Coronary artery (tissue), 2 donors: ENCODE results near the gene DPYD.

ENCODE experiments used
- DNase-seq: peaks from one replicate; pipeline ENCODE4 v3.0.0-alpha.2; 2017; ENCODE audit warnings: low spot score
- H3K27ac ChIP-seq, 2 donors: fragments of 200-600 bp; sonication (generic); one replicate each; pipeline ENCODE4 v1.5.1; 2016 to 2019
- H3K4me3 ChIP-seq: fragments of 200-600 bp; sonication (generic); 2 replicates; pipeline ENCODE4 v1.5.1; 2016; ENCODE audit warnings: mild to moderate bottlenecking, moderate library complexity
- CTCF ChIP-seq: fragments of 200-600 bp; sonication (generic); IDR thresholded peaks from one replicate; pipeline ENCODE4 v1.5.1; 2019; ENCODE audit warnings: antibody characterized with exemption

Gene DPYD

GRCh38 chr1:97507863-97508262 is 413.0 kb downstream of the DPYD start:
- no peak overlapping the region for H3K27ac ChIP-seq
- DNase-seq = no peak
- H3K4me3 ChIP-seq = no peak overlapping the region
- TF ChIP-seq CTCF = no peak

GRCh38 chr1:97506368-97506767 is 414.5 kb downstream of the DPYD start:
- TF ChIP-seq CTCF = no peak
- no peak overlapping the region for H3K4me3 ChIP-seq
- no peak overlapping the region for H3K27ac ChIP-seq
- DNase-seq = no peak

GRCh38 chr1:97505816-97506215 is 415.0 kb downstream of the DPYD start:
- DNase-seq = no peak
- no peak overlapping the region for H3K27ac ChIP-seq
- H3K4me3 ChIP-seq = no peak overlapping the region
- no peak for TF ChIP-seq CTCF

GRCh38 chr1:97505289-97505688 is 415.5 kb downstream of the DPYD start:
- Histone ChIP-seq H3K27ac (no peak overlapping the region), H3K4me3 (no peak overlapping the region)
- no peak for TF ChIP-seq CTCF
- no peak for DNase-seq

- TF ChIP-seq CTCF = no peak
- Histone ChIP-seq H3K4me3 (no peak overlapping the region), H3K27ac (no peak overlapping the region)
- no peak for DNase-seq
Observed at GRCh38 chr1:97502360-97502759, 418.5 kb downstream of the DPYD start.

- DNase-seq = no peak
- no peak for TF ChIP-seq CTCF
- no peak overlapping the region for H3K27ac ChIP-seq
- no peak overlapping the region for H3K4me3 ChIP-seq
Observed at GRCh38 chr1:97501628-97502027, 419.2 kb downstream of the DPYD start.

- TF ChIP-seq CTCF = no peak
- DNase-seq = no peak
- Histone ChIP-seq H3K27ac (no peak overlapping the region), H3K4me3 (no peak overlapping the region)
Observed at GRCh38 chr1:97500760-97501159, 420.1 kb downstream of the DPYD start.
